CD14-positive monocyte (primary cell): ENCODE results near the gene PRICKLE1. TPM values are rescaled to one million over a fixed set of nuclear protein-coding genes. Genes with fewer than 3 reads are reported as not detected.
A peak's percentile ranks its signal among the peaks of the same experiment; 100 is the strongest.

Source experiments
- DNase-seq, 3 donors: peaks; one replicate each; pipeline ENCODE4 v3.0.0-alpha.2; 2011 to 2022
- H2AFZ ChIP-seq: 2 replicates; pipeline ENCODE4 v1.6.0; 2012; ENCODE audit warnings: mild to moderate bottlenecking, low read depth, low read length, inconsistent platforms; ENCODE audit not compliant: insufficient read depth, poor library complexity, severe bottlenecking
- H3K27ac ChIP-seq, 2 donors: 1 replicate in 1 of 2; 2 replicates in 1 of 2; pipeline ENCODE4 v1.5.1; 2012 to 2013; ENCODE audit warnings: low read length in 2 of 2, control low read depth in 1 of 2, inconsistent platforms in 1 of 2, low read depth in 1 of 2, mild to moderate bottlenecking in 1 of 2
- H3K27me3 ChIP-seq, 2 donors: one replicate each; pipeline versions ENCODE4 v1.6.0 to v1.6.1; 2011 to 2013; ENCODE audit warnings: low read length in 2 of 2; ENCODE audit not compliant: control insufficient read depth in 2 of 2, insufficient read depth in 2 of 2
- H3K36me3 ChIP-seq, 2 donors: replicated peaks in 1 of 2; 1 replicate in 1 of 2; 2 replicates in 1 of 2; pipeline versions ENCODE4 v1.5.1 to v1.6.1; 2012 to 2013; ENCODE audit warnings: low read length in 2 of 2, control low read depth in 1 of 2, inconsistent platforms in 1 of 2, mild to moderate bottlenecking in 1 of 2; ENCODE audit not compliant: insufficient read depth in 2 of 2, control insufficient read depth in 1 of 2
- H3K4me1 ChIP-seq, 2 donors: 1 replicate in 1 of 2; 2 replicates in 1 of 2; pipeline versions ENCODE4 v1.5.1 to v1.6.1; 2012 to 2013; ENCODE audit warnings: low read length in 2 of 2, control low read depth in 1 of 2, inconsistent platforms in 1 of 2, mild to moderate bottlenecking in 1 of 2, moderate library complexity in 1 of 2; ENCODE audit not compliant: insufficient read depth in 2 of 2, control insufficient read depth in 1 of 2
- H3K4me2 ChIP-seq: replicated peaks from 2 replicates; pipeline ENCODE3; 2012; ENCODE audit warnings: low read length, moderate library complexity, mild to moderate bottlenecking; ENCODE audit not compliant: poor library complexity, severe bottlenecking; ENCODE audit errors: extremely low read depth
- H3K4me3 ChIP-seq, 3 experiments: fragments of 200-600 bp in 1 of 3; sonication (generic) in 1 of 3; replicated peaks in 1 of 3; 1 replicate in 2 of 3; 2 replicates in 1 of 3; pipeline ENCODE4 v1.5.1; 2011 to 2013; ENCODE audit warnings: low read length in 3 of 3, mild to moderate bottlenecking in 3 of 3, control low read depth in 2 of 3, low read depth in 2 of 3, inconsistent platforms in 1 of 3, moderate library complexity in 1 of 3
- H3K79me2 ChIP-seq: 2 replicates; pipeline ENCODE4 v1.6.0; 2012; ENCODE audit warnings: mild to moderate bottlenecking, control low read depth, inconsistent platforms, low read length, moderate library complexity; ENCODE audit not compliant: insufficient read depth
- H3K9ac ChIP-seq: 2 replicates; pipeline ENCODE4 v1.6.0; 2017; ENCODE audit warnings: low read length, mild to moderate bottlenecking; ENCODE audit not compliant: insufficient read depth, poor library complexity, severe bottlenecking
- H3K9me3 ChIP-seq, 2 donors: replicated peaks in 1 of 2; 1 replicate in 1 of 2; 2 replicates in 1 of 2; pipeline versions ENCODE4 v1.5.1 to v1.6.1; 2012 to 2013; ENCODE audit warnings: low read length in 2 of 2, control low read depth in 1 of 2; ENCODE audit not compliant: control insufficient read depth in 1 of 2, insufficient read depth in 1 of 2
- H4K20me1 ChIP-seq: 2 replicates; pipeline ENCODE4 v1.6.0; 2012; ENCODE audit warnings: mild to moderate bottlenecking, low read length, control low read depth, moderate library complexity; ENCODE audit not compliant: insufficient read depth
- H3K27ac Mint-ChIP-seq, 7 donors: one replicate each; pipeline ENCODE4 v1.8.0; 2020; ENCODE audit warnings: mild to moderate bottlenecking in 7 of 7, mixed read lengths in 7 of 7, moderate library complexity in 6 of 7, inconsistent platforms in 2 of 7
- H3K27me3 Mint-ChIP-seq, 3 donors: one replicate each; pipeline ENCODE4 v1.8.0; 2021 to 2022; ENCODE audit warnings: low read depth in 3 of 3, mild to moderate bottlenecking in 3 of 3, mixed read lengths in 3 of 3, moderate library complexity in 3 of 3, inconsistent platforms in 1 of 3
- H3K36me3 Mint-ChIP-seq, 2 donors: one replicate each; pipeline ENCODE4 v1.8.0; 2020; ENCODE audit warnings: mixed read lengths in 2 of 2, inconsistent platforms in 1 of 2, mild to moderate bottlenecking in 1 of 2
- H3K4me1 Mint-ChIP-seq: one replicate; pipeline ENCODE4 v1.8.0; 2020; ENCODE audit warnings: mild to moderate bottlenecking, mixed read lengths
- H3K4me3 Mint-ChIP-seq, 2 donors: one replicate each; pipeline ENCODE4 v1.8.0; 2020; ENCODE audit warnings: mild to moderate bottlenecking in 2 of 2, mixed read lengths in 2 of 2, moderate library complexity in 1 of 2
- H3K9me3 Mint-ChIP-seq, 7 donors: one replicate each; pipeline ENCODE4 v1.8.0; 2020 to 2022; ENCODE audit warnings: mixed read lengths in 7 of 7, mild to moderate bottlenecking in 6 of 7, moderate library complexity in 6 of 7, inconsistent platforms in 2 of 7
- WGBS: methylation state at CpG from one replicate; pipeline ENCODE4 v1.1.5; 2013; ENCODE audit warnings: missing lambda C conversion rate; ENCODE audit not compliant: insufficient coverage; 5-methylcytosine and 5-hydroxymethylcytosine counted together
- intact Hi-C, 2 donors: fragments of 100-400 bp; cut with micrococcal nuclease; formaldehyde crosslinking; loops; one replicate each; pipeline versions ENCODE4 v1.15.0 to v1.15.1; 2023
- polyA plus RNA-seq, 3 donors: library from polyadenylated mRNA; depleted of rRNA in 1 of 3; unstranded in 2 of 3; stranded (reverse) in 1 of 3; fragments of 300-500 nt in 2 of 3; fragments of >200 nt in 1 of 3; fragmentation: Illumina TruSeq in 2 of 3; gene quantifications; 1 replicate in 2 of 3; 2 replicates in 1 of 3; pipeline ENCODE4 v1.2.3, GENCODE V29; 2012 to 2021
- TF ChIP-seq, protein P1 (sequence below): fragments of 200-600 bp; IDR thresholded peaks from one replicate; pipeline ENCODE4 v1.8.0; 2022; ENCODE audit warnings: antibody characterized with exemption, mild to moderate bottlenecking

The PRICKLE1 gene
- polyA plus RNA-seq, 3 donors = 1.3 to 5.1 (median 2.6) TPM

DNA sequence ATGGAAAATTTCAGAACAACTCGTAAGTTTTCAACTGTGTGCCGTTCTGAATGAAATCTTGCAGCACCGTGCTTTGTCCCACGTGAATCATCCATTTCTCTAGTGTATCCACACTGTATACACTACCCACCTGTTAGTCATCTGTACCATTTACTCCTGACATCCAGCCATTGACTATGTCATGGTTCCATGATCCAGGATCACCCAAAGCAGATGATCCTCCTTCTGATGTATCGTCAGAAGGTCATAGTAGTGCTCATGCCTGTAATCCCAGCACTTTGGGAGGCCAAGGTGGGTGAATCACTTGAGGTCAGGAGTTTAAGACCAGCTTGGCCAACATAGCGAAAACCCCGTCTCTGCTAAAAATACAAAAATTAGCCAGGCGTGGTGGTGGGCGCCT, 140.7 kb downstream of the PRICKLE1 start:
- Mint-ChIP-seq H3K9me3 (no peaks in the 10 kb centered on the region), H3K27ac (no peak overlapping the region), H3K36me3 (peaks cover 50 to 62% of the 10 kb centered on the region in 2 donors), H3K4me1 (no peaks in the 10 kb centered on the region), H3K27me3 (peaks cover 0 to 2% (median 2%) of the 10 kb centered on the region in 3 donors), H3K4me3 (no peak overlapping the region)
- intact Hi-C loops = no loop called here
- H3K36me3 ChIP-seq = peaks cover 25 to 65% of the 10 kb centered on the region in 2 donors
- H3K4me1 ChIP-seq = no peaks in the 10 kb centered on the region
- no peak for DNase-seq
- no peaks in the 10 kb centered on the region for H3K9me3 ChIP-seq
- WGBS = 100% methylated on average over 9 of the region's 9 CpGs
- TF ChIP-seq, protein P1, sequence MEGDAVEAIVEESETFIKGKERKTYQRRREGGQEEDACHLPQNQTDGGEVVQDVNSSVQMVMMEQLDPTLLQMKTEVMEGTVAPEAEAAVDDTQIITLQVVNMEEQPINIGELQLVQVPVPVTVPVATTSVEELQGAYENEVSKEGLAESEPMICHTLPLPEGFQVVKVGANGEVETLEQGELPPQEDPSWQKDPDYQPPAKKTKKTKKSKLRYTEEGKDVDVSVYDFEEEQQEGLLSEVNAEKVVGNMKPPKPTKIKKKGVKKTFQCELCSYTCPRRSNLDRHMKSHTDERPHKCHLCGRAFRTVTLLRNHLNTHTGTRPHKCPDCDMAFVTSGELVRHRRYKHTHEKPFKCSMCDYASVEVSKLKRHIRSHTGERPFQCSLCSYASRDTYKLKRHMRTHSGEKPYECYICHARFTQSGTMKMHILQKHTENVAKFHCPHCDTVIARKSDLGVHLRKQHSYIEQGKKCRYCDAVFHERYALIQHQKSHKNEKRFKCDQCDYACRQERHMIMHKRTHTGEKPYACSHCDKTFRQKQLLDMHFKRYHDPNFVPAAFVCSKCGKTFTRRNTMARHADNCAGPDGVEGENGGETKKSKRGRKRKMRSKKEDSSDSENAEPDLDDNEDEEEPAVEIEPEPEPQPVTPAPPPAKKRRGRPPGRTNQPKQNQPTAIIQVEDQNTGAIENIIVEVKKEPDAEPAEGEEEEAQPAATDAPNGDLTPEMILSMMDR = no peak
- H3K4me3 ChIP-seq = no peak overlapping the region
- H3K27me3 ChIP-seq = no peaks in the 10 kb centered on the region
- no peak overlapping the region for H3K9ac ChIP-seq
- no peak overlapping the region for H3K27ac ChIP-seq
- H2AFZ ChIP-seq = no peak overlapping the region
- no peak overlapping the region for H3K4me2 ChIP-seq
- no peaks in the 10 kb centered on the region for H3K79me2 ChIP-seq
- H4K20me1 ChIP-seq = no peaks in the 10 kb centered on the region

DNA sequence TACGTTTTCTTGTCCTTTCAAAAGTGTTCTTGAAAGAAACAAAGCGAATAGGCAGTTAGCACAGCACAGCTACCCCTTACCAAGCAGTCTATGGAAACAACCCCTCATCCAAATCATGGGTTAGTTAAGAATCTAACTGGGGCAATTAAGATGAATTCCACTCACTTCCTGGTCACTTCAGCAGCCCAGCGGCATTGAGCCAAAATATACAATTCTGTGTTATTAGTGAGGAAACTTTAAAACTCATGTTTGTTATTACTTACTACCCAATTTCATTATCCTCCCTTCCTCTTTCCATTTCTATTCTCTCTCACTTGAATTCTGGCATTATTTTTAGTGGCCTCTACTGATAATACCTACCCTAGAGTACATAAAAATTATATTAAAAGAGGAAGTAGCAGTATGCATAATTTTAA, 142.2 kb downstream of the PRICKLE1 start:
- Mint-ChIP-seq H3K9me3 (peaks cover 0 to 3% (median 2%) of the 10 kb centered on the region in 7 donors), H3K4me3 (no peak overlapping the region), H3K4me1 (no peaks in the 10 kb centered on the region), H3K27ac (peak overlapping the region in 1 of 7 donors; percentile 30), H3K27me3 (peaks cover 0 to 2% (median 0%) of the 10 kb centered on the region in 3 donors), H3K36me3 (peaks cover 61 to 74% of the 10 kb centered on the region in 2 donors)
- Histone ChIP-seq H3K4me1 (no peaks in the 10 kb centered on the region), H3K79me2 (no peaks in the 10 kb centered on the region), H3K36me3 (peaks cover 32 to 79% of the 10 kb centered on the region in 2 donors), H3K4me2 (no peak overlapping the region), H2AFZ (no peak overlapping the region), H3K27me3 (no peaks in the 10 kb centered on the region), H3K9ac (no peak overlapping the region), H3K9me3 (peaks cover 0 to 2% of the 10 kb centered on the region in 2 donors), H4K20me1 (no peaks in the 10 kb centered on the region), H3K27ac (no peak overlapping the region), H3K4me3 (no peak overlapping the region)
- TF ChIP-seq, protein P1 = no peak
- DNase-seq = no peak
- intact Hi-C loops = no loop called here
- no CpG with 5 or more reads among the region's 3 CpGs for WGBS
